PFSK-1 (cell line): ENCODE measurements around the gene HSD17B11.

Experiments used
- FOXP2 ChIP-seq: optimal IDR thresholded peaks from 2 replicates; pipeline ENCODE3; 2011; ENCODE audit warnings: borderline replicate concordance, control low read depth, inconsistent platforms; ENCODE audit not compliant: insufficient read depth; ENCODE audit errors: extremely low read length, extremely low read depth
- POLR2AphosphoS5 ChIP-seq: IDR thresholded peaks from 2 replicates; pipeline ENCODE4 v1.6.1; 2012; ENCODE audit warnings: low read depth, mild to moderate bottlenecking, control low read depth, low read length, moderate library complexity
- REST ChIP-seq, 2 experiments: IDR thresholded peaks; 2 replicates each; pipeline versions ENCODE4 v1.6.1 to v1.8.0; 2011 to 2012; ENCODE audit warnings: low read depth in 2 of 2, low read length in 2 of 2, control low read depth in 1 of 2, inconsistent platforms in 1 of 2, mild to moderate bottlenecking in 1 of 2, moderate library complexity in 1 of 2; ENCODE audit not compliant: insufficient read depth in 1 of 2
- SIN3A ChIP-seq: IDR thresholded peaks from 2 replicates; pipeline ENCODE4 v1.6.1; 2012; ENCODE audit warnings: mild to moderate bottlenecking, low read length, moderate library complexity, borderline replicate concordance; ENCODE audit not compliant: insufficient read depth
- TAF1 ChIP-seq: IDR thresholded peaks from 2 replicates; pipeline ENCODE4 v1.6.1; 2012; ENCODE audit warnings: low read length, control low read depth, borderline replicate concordance; ENCODE audit not compliant: insufficient read depth

GRCh38 chr4:87316961-87317360 lies 74.0 kb downstream of the HSD17B11 start:
- no peak for TF ChIP-seq SIN3A
- no peak for TF ChIP-seq POLR2AphosphoS5
- TF ChIP-seq FOXP2, result no peak
- no peak for TF ChIP-seq REST (IDR thresholded peaks at IDR 0.05; ENCODE audit: insufficient read depth in 1 of 2, low read depth in 2 of 2, low read length in 2 of 2)
- TF ChIP-seq TAF1, result no peak
